Neural cell (in vitro differentiated cells): ENCODE data around the gene WDR7. TPM values are rescaled to one million over a fixed set of nuclear protein-coding genes. Genes with fewer than 3 reads are reported as not detected.

ENCODE experiments used
- H2AFZ ChIP-seq: fragments of 200-600, 300-800 bp; sonication (generic), shearing (Covaris generic); 2 replicates; pipeline ENCODE4 v1.6.0; 2014; ENCODE audit warnings: low read depth, mild to moderate bottlenecking, antibody characterized with exemption, low read length, moderate library complexity
- H3F3A ChIP-seq: fragments of 200-600 bp; shearing (Covaris generic); 2 replicates; pipeline ENCODE4 v1.6.1; 2016; ENCODE audit warnings: mild to moderate bottlenecking, moderate library complexity, mixed read lengths, antibody characterized with exemption, low read length; ENCODE audit not compliant: insufficient read depth, poor library complexity, severe bottlenecking
- H3K27ac ChIP-seq: fragments of 200-600, 300-800 bp; sonication (generic), shearing (Covaris generic); 2 replicates; pipeline ENCODE4 v1.5.1; 2014; ENCODE audit warnings: mild to moderate bottlenecking, low read length, moderate library complexity
- H3K27me3 ChIP-seq: fragments of 300-800, 200-600 bp; sonication (generic), shearing (Covaris generic); 2 replicates; pipeline ENCODE4 v1.6.0; 2014; ENCODE audit warnings: mild to moderate bottlenecking, low read depth, low read length, moderate library complexity; ENCODE audit not compliant: insufficient read depth
- H3K36me3 ChIP-seq: fragments of 300-800, 200-600 bp; sonication (generic), shearing (Covaris generic); 2 replicates; pipeline ENCODE4 v1.5.1; 2014; ENCODE audit warnings: mild to moderate bottlenecking, antibody characterized with exemption, low read length, moderate library complexity; ENCODE audit not compliant: insufficient read depth
- H3K4me2 ChIP-seq: fragments of 300-800, 200-600 bp; sonication (generic), shearing (Covaris generic); 2 replicates; pipeline ENCODE4 v1.6.0; 2014; ENCODE audit warnings: mild to moderate bottlenecking, low read length
- H3K4me3 ChIP-seq: fragments of 300-800, 200-600 bp; sonication (generic), shearing (Covaris generic); 2 replicates; pipeline ENCODE4 v1.5.1; 2014; ENCODE audit warnings: mild to moderate bottlenecking, low read length, moderate library complexity
- H3K79me2 ChIP-seq: fragments of 200-600 bp; shearing (Covaris generic); replicated peaks from 2 replicates; pipeline ENCODE4 v1.6.0; 2014; ENCODE audit warnings: mild to moderate bottlenecking, low read length, moderate library complexity; ENCODE audit not compliant: insufficient read depth
- H3K9ac ChIP-seq: fragments of 300-800, 200-600 bp; sonication (generic), shearing (Covaris generic); 2 replicates; pipeline ENCODE4 v1.6.1; 2016; ENCODE audit warnings: mild to moderate bottlenecking, low read length, mixed read lengths
- H3K9me2 ChIP-seq: fragments of 200-600 bp; shearing (Covaris generic); 2 replicates; pipeline ENCODE4 v1.6.1; 2016; ENCODE audit warnings: mild to moderate bottlenecking, low read length, mixed read lengths; ENCODE audit not compliant: insufficient read depth
- H3K9me3 ChIP-seq: fragments of 200-600, 300-800 bp; sonication (generic), shearing (Covaris generic); 2 replicates; pipeline ENCODE4 v1.6.1; 2016; ENCODE audit warnings: mild to moderate bottlenecking, mixed run types, low read length, moderate library complexity, mixed read lengths
- H4K20me1 ChIP-seq: fragments of 200-600 bp; shearing (Covaris generic); 2 replicates; pipeline ENCODE4 v1.6.1; 2016; ENCODE audit warnings: mild to moderate bottlenecking, mixed run types; ENCODE audit not compliant: insufficient read depth
- EZH2 ChIP-seq: fragments of 200-600, 300-800 bp; shearing (Covaris generic), sonication (generic); IDR thresholded peaks from 2 replicates; pipeline ENCODE4 v1.6.1; 2014; ENCODE audit warnings: antibody characterized with exemption, low read length, borderline replicate concordance, mild to moderate bottlenecking; ENCODE audit not compliant: insufficient read depth, poor library complexity, severe bottlenecking
- MXI1 ChIP-seq: fragments of 450-650 bp; conservative IDR thresholded peaks from 2 replicates; pipeline ENCODE4 v1.6.1; 2014; ENCODE audit warnings: antibody characterized with exemption, mild to moderate bottlenecking; ENCODE audit not compliant: poor library complexity, severe bottlenecking
- POLR2AphosphoS5 ChIP-seq: IDR thresholded peaks from 2 replicates; pipeline ENCODE4 v1.6.1; 2012
- RAD21 ChIP-seq: fragments of 450-650 bp; conservative IDR thresholded peaks from 2 replicates; pipeline ENCODE4 v1.6.1; 2014; ENCODE audit warnings: antibody characterized with exemption, mild to moderate bottlenecking, moderate library complexity
- SMC3 ChIP-seq: fragments of 450-650 bp; conservative IDR thresholded peaks from 2 replicates; pipeline ENCODE4 v1.6.1; 2014; ENCODE audit warnings: antibody characterized with exemption, mild to moderate bottlenecking, moderate library complexity; ENCODE audit not compliant: poor library complexity
- TAF1 ChIP-seq: IDR thresholded peaks from 2 replicates; pipeline ENCODE4 v1.6.1; 2012; ENCODE audit warnings: low read depth
- polyA plus RNA-seq: library from polyadenylated mRNA; depleted of rRNA; stranded (reverse); fragments of >200 nt; gene quantifications from 2 replicates; pipeline ENCODE4 v1.2.3, GENCODE V29; 2014
- TF ChIP-seq, protein P1 (sequence below): fragments of 450-650 bp; IDR thresholded peaks from 2 replicates; pipeline ENCODE4 v1.5.1; 2014; ENCODE audit warnings: antibody characterized with exemption, mild to moderate bottlenecking, moderate library complexity; ENCODE audit not compliant: poor library complexity, severe bottlenecking
- TF ChIP-seq, protein P2 (sequence below): IDR thresholded peaks from 2 replicates; pipeline ENCODE4 v1.6.1; 2012; ENCODE audit warnings: borderline replicate concordance

Gene WDR7
- polyA plus RNA-seq, 1 donor from 2014 or later = 15.1 TPM

DNA sequence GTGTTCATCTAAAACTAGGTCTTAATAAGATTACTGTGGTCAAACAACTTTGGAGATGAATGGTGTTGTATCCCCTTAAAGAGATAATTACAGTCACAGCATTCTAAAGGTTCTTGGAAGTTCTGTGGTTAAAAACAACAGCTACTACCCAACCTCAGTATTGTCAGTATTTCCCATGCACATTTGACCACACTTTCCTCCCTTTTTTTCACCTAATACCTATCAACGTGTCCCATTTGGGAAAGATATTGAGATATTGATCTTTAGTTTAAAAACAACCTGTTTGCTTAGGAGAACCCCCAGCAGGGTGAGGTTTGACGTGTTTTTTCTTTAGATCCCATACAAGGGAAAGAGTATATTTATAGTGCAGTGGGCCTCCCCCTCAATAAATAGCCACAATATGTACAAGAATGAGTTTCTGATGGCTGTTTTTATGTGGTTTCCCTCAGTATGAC is 65.6 kb downstream of the WDR7 start:
- no peak overlapping the region for H3K4me2 ChIP-seq
- no peaks in the 10 kb centered on the region for H3K27me3 ChIP-seq
- no peaks in the 10 kb centered on the region for H3K36me3 ChIP-seq
- no peak for TF ChIP-seq RAD21
- TF ChIP-seq EZH2 = no peak
- TF ChIP-seq POLR2AphosphoS5 = no peak
- TF ChIP-seq SMC3 = no peak
- no peak for TF ChIP-seq MXI1
- TF ChIP-seq, protein P1, sequence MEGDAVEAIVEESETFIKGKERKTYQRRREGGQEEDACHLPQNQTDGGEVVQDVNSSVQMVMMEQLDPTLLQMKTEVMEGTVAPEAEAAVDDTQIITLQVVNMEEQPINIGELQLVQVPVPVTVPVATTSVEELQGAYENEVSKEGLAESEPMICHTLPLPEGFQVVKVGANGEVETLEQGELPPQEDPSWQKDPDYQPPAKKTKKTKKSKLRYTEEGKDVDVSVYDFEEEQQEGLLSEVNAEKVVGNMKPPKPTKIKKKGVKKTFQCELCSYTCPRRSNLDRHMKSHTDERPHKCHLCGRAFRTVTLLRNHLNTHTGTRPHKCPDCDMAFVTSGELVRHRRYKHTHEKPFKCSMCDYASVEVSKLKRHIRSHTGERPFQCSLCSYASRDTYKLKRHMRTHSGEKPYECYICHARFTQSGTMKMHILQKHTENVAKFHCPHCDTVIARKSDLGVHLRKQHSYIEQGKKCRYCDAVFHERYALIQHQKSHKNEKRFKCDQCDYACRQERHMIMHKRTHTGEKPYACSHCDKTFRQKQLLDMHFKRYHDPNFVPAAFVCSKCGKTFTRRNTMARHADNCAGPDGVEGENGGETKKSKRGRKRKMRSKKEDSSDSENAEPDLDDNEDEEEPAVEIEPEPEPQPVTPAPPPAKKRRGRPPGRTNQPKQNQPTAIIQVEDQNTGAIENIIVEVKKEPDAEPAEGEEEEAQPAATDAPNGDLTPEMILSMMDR = no peak
- H3K27ac ChIP-seq = no peak overlapping the region
- no peaks in the 10 kb centered on the region for H3K9me2 ChIP-seq
- no peak overlapping the region for H3K4me3 ChIP-seq
- H3F3A ChIP-seq = no peaks in the 10 kb centered on the region
- no peaks in the 10 kb centered on the region for H3K9me3 ChIP-seq
- no peaks in the 10 kb centered on the region for H3K79me2 ChIP-seq
- no peak overlapping the region for H3K9ac ChIP-seq
- no peaks in the 10 kb centered on the region for H4K20me1 ChIP-seq
- H2AFZ ChIP-seq = no peak overlapping the region

DNA sequence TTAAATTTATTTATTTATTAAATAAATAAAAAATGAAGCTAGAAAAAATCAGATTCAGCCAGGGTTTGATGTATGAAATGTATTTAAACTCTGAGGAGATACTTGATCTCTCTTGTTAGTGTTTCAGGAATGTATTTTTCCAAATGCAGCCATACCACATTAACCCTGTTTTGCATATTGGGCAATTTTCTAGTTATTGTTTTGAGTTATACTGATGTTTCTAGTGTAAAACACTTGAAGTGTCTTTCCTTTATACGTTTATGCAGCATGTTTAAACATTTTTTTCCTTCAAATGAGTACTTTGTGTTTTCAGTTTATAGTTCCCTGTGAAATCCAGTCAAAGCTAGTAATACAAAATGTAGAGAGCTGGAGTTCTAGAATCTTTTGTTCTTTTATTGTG is 69.9 kb downstream of the WDR7 start:
- H3K9me2 ChIP-seq = no peaks in the 10 kb centered on the region
- no peaks in the 10 kb centered on the region for H3K9me3 ChIP-seq
- H3K27me3 ChIP-seq = no peaks in the 10 kb centered on the region
- H3K79me2 ChIP-seq = no peaks in the 10 kb centered on the region
- no peaks in the 10 kb centered on the region for H3F3A ChIP-seq
- no peaks in the 10 kb centered on the region for H3K36me3 ChIP-seq
- H4K20me1 ChIP-seq = no peaks in the 10 kb centered on the region
- H3K9ac ChIP-seq = no peak overlapping the region
- no peak for TF ChIP-seq MXI1
- TF ChIP-seq POLR2AphosphoS5 = no peak
- no peak for TF ChIP-seq TAF1
- TF ChIP-seq, protein P2, sequence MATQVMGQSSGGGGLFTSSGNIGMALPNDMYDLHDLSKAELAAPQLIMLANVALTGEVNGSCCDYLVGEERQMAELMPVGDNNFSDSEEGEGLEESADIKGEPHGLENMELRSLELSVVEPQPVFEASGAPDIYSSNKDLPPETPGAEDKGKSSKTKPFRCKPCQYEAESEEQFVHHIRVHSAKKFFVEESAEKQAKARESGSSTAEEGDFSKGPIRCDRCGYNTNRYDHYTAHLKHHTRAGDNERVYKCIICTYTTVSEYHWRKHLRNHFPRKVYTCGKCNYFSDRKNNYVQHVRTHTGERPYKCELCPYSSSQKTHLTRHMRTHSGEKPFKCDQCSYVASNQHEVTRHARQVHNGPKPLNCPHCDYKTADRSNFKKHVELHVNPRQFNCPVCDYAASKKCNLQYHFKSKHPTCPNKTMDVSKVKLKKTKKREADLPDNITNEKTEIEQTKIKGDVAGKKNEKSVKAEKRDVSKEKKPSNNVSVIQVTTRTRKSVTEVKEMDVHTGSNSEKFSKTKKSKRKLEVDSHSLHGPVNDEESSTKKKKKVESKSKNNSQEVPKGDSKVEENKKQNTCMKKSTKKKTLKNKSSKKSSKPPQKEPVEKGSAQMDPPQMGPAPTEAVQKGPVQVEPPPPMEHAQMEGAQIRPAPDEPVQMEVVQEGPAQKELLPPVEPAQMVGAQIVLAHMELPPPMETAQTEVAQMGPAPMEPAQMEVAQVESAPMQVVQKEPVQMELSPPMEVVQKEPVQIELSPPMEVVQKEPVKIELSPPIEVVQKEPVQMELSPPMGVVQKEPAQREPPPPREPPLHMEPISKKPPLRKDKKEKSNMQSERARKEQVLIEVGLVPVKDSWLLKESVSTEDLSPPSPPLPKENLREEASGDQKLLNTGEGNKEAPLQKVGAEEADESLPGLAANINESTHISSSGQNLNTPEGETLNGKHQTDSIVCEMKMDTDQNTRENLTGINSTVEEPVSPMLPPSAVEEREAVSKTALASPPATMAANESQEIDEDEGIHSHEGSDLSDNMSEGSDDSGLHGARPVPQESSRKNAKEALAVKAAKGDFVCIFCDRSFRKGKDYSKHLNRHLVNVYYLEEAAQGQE = no peak
- TF ChIP-seq RAD21 = no peak
- TF ChIP-seq SMC3 = no peak
- no peak overlapping the region for H3K4me3 ChIP-seq
- H2AFZ ChIP-seq = no peak overlapping the region
- no peak overlapping the region for H3K4me2 ChIP-seq
- no peak overlapping the region for H3K27ac ChIP-seq

DNA sequence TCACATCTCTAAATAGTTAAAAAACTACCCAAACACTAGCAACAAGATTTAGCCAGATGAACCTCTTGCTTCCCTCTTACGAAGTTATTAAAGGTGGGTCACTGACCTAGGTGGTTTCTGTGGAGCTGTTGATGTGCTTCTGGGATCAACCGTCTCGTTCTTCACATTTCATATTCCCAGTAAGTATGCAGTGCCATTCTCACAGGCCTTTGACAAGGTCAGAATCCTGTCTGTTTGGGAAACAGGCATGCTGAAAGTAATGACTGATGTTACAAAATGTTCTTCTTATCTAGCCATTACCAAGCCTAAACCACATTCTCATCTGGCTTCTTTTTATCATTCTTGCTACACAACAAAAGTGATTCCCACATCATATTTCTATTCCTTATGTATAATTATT is 70.3 kb downstream of the WDR7 start:
- H3K4me2 ChIP-seq = no peak overlapping the region
- no peaks in the 10 kb centered on the region for H3K9me2 ChIP-seq
- H3K27ac ChIP-seq = no peak overlapping the region
- H3K79me2 ChIP-seq = no peaks in the 10 kb centered on the region
- TF ChIP-seq RAD21 = no peak
- no peak for TF ChIP-seq EZH2
- TF ChIP-seq SMC3 = no peak
- no peak for TF ChIP-seq TAF1
- no peaks in the 10 kb centered on the region for H3K36me3 ChIP-seq
- no peaks in the 10 kb centered on the region for H4K20me1 ChIP-seq
- H2AFZ ChIP-seq = no peak overlapping the region
- H3K4me3 ChIP-seq = no peak overlapping the region
- H3K9ac ChIP-seq = no peak overlapping the region
- no peaks in the 10 kb centered on the region for H3K27me3 ChIP-seq
- H3F3A ChIP-seq = no peaks in the 10 kb centered on the region
- H3K9me3 ChIP-seq = no peaks in the 10 kb centered on the region
